GM12892 (cell line): ENCODE data around the gene LOXHD1.

Experiments used
- POLR2A ChIP-seq: IDR thresholded peaks from 2 replicates; pipeline ENCODE4 v1.6.1; 2011; ENCODE audit warnings: low read depth, low read length, control low read depth
- POLR2AphosphoS5 ChIP-seq: IDR thresholded peaks from 2 replicates; pipeline ENCODE4 v1.6.1; 2011; ENCODE audit warnings: low read depth, low read length, control low read depth
- TAF1 ChIP-seq: IDR thresholded peaks from 2 replicates; pipeline ENCODE4 v1.6.1; 2011; ENCODE audit warnings: low read depth, mild to moderate bottlenecking, control low read depth, low read length, borderline replicate concordance

GRCh38 chr18:46462523-46462922 lies 194.5 kb downstream of the LOXHD1 start:
- no peak for TF ChIP-seq POLR2AphosphoS5
- TF ChIP-seq TAF1: no peak
- TF ChIP-seq POLR2A: no peak
